GM12873 (cell line): ENCODE results near the gene LHX3.

Experiments
- CTCF ChIP-seq: IDR thresholded peaks from 2 replicates; pipeline ENCODE4 v1.5.1; 2012; ENCODE audit warnings: low read depth, mild to moderate bottlenecking, moderate library complexity, low read length, control low read depth; ENCODE audit not compliant: insufficient read depth; ENCODE audit errors: missing control alignments

LHX3 gene

GRCh38 chr9:136228107-136228875 lies 23.4 kb upstream of the LHX3 start:
- TF ChIP-seq CTCF, result no peak

GRCh38 chr9:136226680-136227407 lies 21.9 kb upstream of the LHX3 start:
- no peak for TF ChIP-seq CTCF

GRCh38 chr9:136225748-136226679 lies 21.1 kb upstream of the LHX3 start:
- TF ChIP-seq CTCF, result peak; percentile 100

- no peak for TF ChIP-seq CTCF
Observed at GRCh38 chr9:136225366-136225747, 20.4 kb upstream of the LHX3 start.

- no peak for TF ChIP-seq CTCF
Observed at GRCh38 chr9:136223871-136224640, 19.1 kb upstream of the LHX3 start.

- TF ChIP-seq CTCF, result no peak
Observed at GRCh38 chr9:136222906-136223285, 18.0 kb upstream of the LHX3 start.
